ENCODE measurements around the gene ADAMTS19. TPM values are rescaled to one million over a fixed set of nuclear protein-coding genes. Genes with fewer than 3 reads are reported as not detected.
"Not testable (repeated sequence)": the region's sequence is repeated elsewhere in the genome, so short reads cannot be mapped to it uniquely, and the experiment has no call there.

ADAMTS19 gene
- not detected for total RNA-seq
- long read RNA-seq: 0 reads

- no peak for DNase-seq (ENCODE audit: low spot score)
Measured at GRCh38 chr5:129459777-129460671, at the start of gene ADAMTS19. TSS of gene ADAMTS19 (plus strand) at chr5:129460298. CDS start at chr5:129460392, 94 bp downstream.

- no peak for DNase-seq (ENCODE audit: low spot score)
Measured at GRCh38 chr5:129410488-129410887, 49.6 kb upstream of the ADAMTS19 start.

- no peak for DNase-seq (ENCODE audit: low spot score)
Measured at GRCh38 chr5:129412721-129413120, 47.4 kb upstream of the ADAMTS19 start.

- no peak for DNase-seq (ENCODE audit: low spot score)
Measured at GRCh38 chr5:129413570-129413969, 46.5 kb upstream of the ADAMTS19 start.

- no peak for DNase-seq (ENCODE audit: low spot score)
Measured at GRCh38 chr5:129419292-129419691, 40.8 kb upstream of the ADAMTS19 start.

- DNase-seq (ENCODE audit: low spot score): no peak
Measured at GRCh38 chr5:129425031-129425430, 35.1 kb upstream of the ADAMTS19 start.

GRCh38 chr5:129426071-129426470 lies 34.0 kb upstream of the ADAMTS19 start:
- DNase-seq (ENCODE audit: low spot score): no peak

GRCh38 chr5:129428636-129429035 lies 31.5 kb upstream of the ADAMTS19 start:
- not testable (repeated sequence) for DNase-seq (ENCODE audit: low spot score)

GRCh38 chr5:129431406-129431805 lies 28.7 kb upstream of the ADAMTS19 start:
- DNase-seq (ENCODE audit: low spot score): no peak

GRCh38 chr5:129438322-129438721 lies 21.8 kb upstream of the ADAMTS19 start:
- no peak for DNase-seq (ENCODE audit: low spot score)

- no peak for DNase-seq (ENCODE audit: low spot score)
Measured at GRCh38 chr5:129440424-129440823, 19.7 kb upstream of the ADAMTS19 start.

GRCh38 chr5:129441096-129441495 lies 19.0 kb upstream of the ADAMTS19 start:
- DNase-seq (ENCODE audit: low spot score): no peak

- no peak for DNase-seq (ENCODE audit: low spot score)
Measured at GRCh38 chr5:129445379-129445778, 14.7 kb upstream of the ADAMTS19 start.

- DNase-seq (ENCODE audit: low spot score): no peak
Measured at GRCh38 chr5:129447968-129448367, 12.1 kb upstream of the ADAMTS19 start.

- DNase-seq (ENCODE audit: low spot score): no peak
Measured at GRCh38 chr5:129448654-129449053, 11.4 kb upstream of the ADAMTS19 start.

- no peak for DNase-seq (ENCODE audit: low spot score)
Measured at GRCh38 chr5:129454461-129454860, 5.6 kb upstream of the ADAMTS19 start.

- DNase-seq (ENCODE audit: low spot score): no peak
Measured at GRCh38 chr5:129459450-129459776, 685 bp upstream of the ADAMTS19 start.

- no peak for DNase-seq (ENCODE audit: low spot score)
Measured at GRCh38 chr5:129460672-129460935, 506 bp downstream of the ADAMTS19 start.

- no peak for DNase-seq (ENCODE audit: low spot score)
Measured at GRCh38 chr5:129460936-129461710, 1.0 kb downstream of the ADAMTS19 start.

- DNase-seq (ENCODE audit: low spot score): no peak
Measured at GRCh38 chr5:129461711-129462332, 1.7 kb downstream of the ADAMTS19 start.

- no peak for DNase-seq (ENCODE audit: low spot score)
Measured at GRCh38 chr5:129465776-129466344, 5.8 kb downstream of the ADAMTS19 start.

- DNase-seq (ENCODE audit: low spot score): no peak
Measured at GRCh38 chr5:129474544-129474943, 14.4 kb downstream of the ADAMTS19 start.

Measured in mesenteric fat pad (tissue), 1 donor.